Type B pancreatic cell (in vitro differentiated cells): Measurements from ENCODE around the gene NCOR1. TPM values are rescaled to one million over a fixed set of nuclear protein-coding genes. Genes with fewer than 3 reads are reported as not detected.
A peak's percentile ranks its signal among the peaks of the same experiment; 100 is the strongest.
"Not testable (repeated sequence)": the region's sequence is repeated elsewhere in the genome, so short reads cannot be mapped to it uniquely, and the experiment has no call there.

Source experiments
- DNase-seq: peaks from one replicate; pipeline ENCODE4 v3.0.0; 2021; ENCODE audit warnings: mixed read lengths; ENCODE audit not compliant: unreplicated experiment; ENCODE audit errors: extremely low spot score
- H3K27ac Mint-ChIP-seq: 2 replicates; pipeline ENCODE4 v1.8.0; 2021; ENCODE audit warnings: mild to moderate bottlenecking, mixed read lengths
- H3K27me3 Mint-ChIP-seq: 2 replicates; pipeline ENCODE4 v1.8.0; 2021; ENCODE audit warnings: mixed read lengths
- H3K36me3 Mint-ChIP-seq: 2 replicates; pipeline ENCODE4 v1.8.0; 2021; ENCODE audit warnings: mixed read lengths
- H3K4me1 Mint-ChIP-seq: one replicate; pipeline ENCODE4 v1.8.0; 2021; ENCODE audit warnings: mixed read lengths; ENCODE audit not compliant: unreplicated experiment
- H3K4me3 Mint-ChIP-seq: 2 replicates; pipeline ENCODE4 v1.8.0; 2021; ENCODE audit warnings: mild to moderate bottlenecking, mixed read lengths
- H3K9me3 Mint-ChIP-seq: 2 replicates; pipeline ENCODE4 v1.8.0; 2021; ENCODE audit warnings: mixed read lengths
- CTCF ChIP-seq: fragments of 200-600 bp; sonication (generic); conservative IDR thresholded peaks from 2 replicates; pipeline ENCODE4 v1.5.0; 2021; ENCODE audit warnings: antibody characterized with exemption, mild to moderate bottlenecking
- total RNA-seq: library from RNA; stranded (reverse); gene quantifications from 2 replicates; pipeline ENCODE4 v1.2.1, GENCODE V29; 2021; ENCODE audit warnings: low replicate concordance

Gene NCOR1
- total RNA-seq, 1 donor from 2014 or later, result 133 TPM

- no peak for DNase-seq
- TF ChIP-seq CTCF, result no peak
- no peaks in the 10 kb centered on the region for H3K27me3 Mint-ChIP-seq
These were observed 17.1 kb upstream of the NCOR1 start for GRCh38 chr17:16232391-16232790.

DNA sequence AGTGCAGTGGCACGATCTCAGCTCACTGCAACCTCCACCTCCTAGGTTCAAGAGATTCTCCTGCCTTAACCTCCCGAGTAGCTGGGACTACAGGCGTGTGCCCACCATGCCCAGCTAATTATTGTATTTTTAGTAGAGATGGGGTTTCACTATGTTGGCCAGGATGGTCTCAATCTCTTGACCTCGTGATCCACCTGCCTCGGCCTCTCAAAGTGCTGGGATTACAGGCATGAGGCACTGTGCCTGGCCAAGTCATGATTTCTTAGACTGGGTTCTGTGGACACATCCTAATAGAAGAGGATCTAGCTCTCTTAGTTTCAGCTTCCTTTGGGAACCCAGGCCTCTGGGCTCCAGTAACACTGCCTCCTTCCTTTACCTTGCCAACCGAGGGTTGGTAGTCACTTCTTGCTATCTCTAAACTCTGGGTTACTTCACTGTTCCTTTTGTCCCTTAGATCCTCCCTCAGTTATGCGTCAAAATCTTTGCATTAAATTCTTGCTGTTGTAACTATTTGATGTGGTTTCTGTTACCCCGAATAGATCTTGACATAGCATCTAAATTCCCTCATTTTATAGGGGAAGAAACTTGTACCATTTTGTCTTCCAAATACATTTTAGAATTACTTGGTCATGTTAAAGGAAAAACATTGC is 14.7 kb upstream of the NCOR1 start:
- H3K4me1 Mint-ChIP-seq, DNase-seq, H3K36me3 Mint-ChIP-seq, H3K27ac Mint-ChIP-seq, H3K27me3 Mint-ChIP-seq, H3K4me3 Mint-ChIP-seq, H3K9me3 Mint-ChIP-seq: not testable (repeated sequence)

More at GRCh38 chr17:16232391-16232790, 17.1 kb upstream of the NCOR1 start:
- Mint-ChIP-seq H3K27ac (no peak overlapping the region), H3K4me3 (no peak overlapping the region), H3K4me1 (no peaks in the 10 kb centered on the region), H3K36me3 (peaks cover 5% of the 10 kb centered on the region), H3K9me3 (no peaks in the 10 kb centered on the region)

GRCh38 chr17:16222406-16222805 is 7.1 kb upstream of the NCOR1 start:
- Mint-ChIP-seq H3K36me3 (no peaks in the 10 kb centered on the region), H3K4me3 (no peak overlapping the region), H3K4me1 (no peaks in the 10 kb centered on the region), H3K9me3 (no peaks in the 10 kb centered on the region), H3K27me3 (no peaks in the 10 kb centered on the region), H3K27ac (no peak overlapping the region)
- no peak for DNase-seq
- no peak for TF ChIP-seq CTCF

DNA sequence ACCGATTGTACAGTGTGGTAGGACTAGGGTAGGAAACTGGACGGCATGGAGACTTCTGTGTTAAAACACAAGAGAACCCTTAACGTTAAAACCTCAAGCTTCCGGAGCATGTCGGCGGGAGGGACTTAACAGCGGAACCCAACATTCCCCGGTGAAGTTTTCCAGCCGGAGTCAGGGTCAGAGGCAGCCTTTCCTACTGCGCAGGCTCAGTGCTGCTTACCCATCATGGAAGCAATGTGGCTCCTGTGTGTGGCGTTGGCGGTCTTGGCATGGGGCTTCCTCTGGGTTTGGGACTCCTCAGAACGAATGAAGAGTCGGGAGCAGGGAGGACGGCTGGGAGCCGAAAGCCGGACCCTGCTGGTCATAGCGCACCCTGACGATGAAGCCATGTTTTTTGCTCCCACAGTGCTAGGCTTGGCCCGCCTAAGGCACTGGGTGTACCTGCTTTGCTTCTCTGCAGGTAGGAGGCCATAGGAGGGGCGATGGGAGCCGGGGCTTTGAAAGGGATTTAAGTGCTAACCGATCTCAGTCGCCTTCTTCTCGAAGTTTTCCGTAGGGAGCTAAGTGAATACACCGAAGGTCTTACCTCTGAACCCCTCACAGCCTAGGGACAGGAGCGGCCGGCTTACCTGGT is 1.8 kb upstream of the NCOR1 start, which contains the start of gene PIGL:
Gene PIGL (plus strand): TSS at position 209 of the 634 bp plus-strand sequence. CDS start 17 bp downstream, at position 226.
- Mint-ChIP-seq H3K9me3 (no peaks in the 10 kb centered on the region), H3K27me3 (peaks cover 2% of the 10 kb centered on the region), H3K36me3 (peaks cover 4% of the 10 kb centered on the region), H3K27ac (peak within 1 kb of the TSS; percentile 99), H3K4me3 (peak within 1 kb of the TSS; percentile 98), H3K4me1 (peaks cover 21% of the 10 kb centered on the region)
- peak; percentile 87 for DNase-seq
- peak; percentile 18 for TF ChIP-seq CTCF

- Mint-ChIP-seq H3K27ac (peak overlapping the region; percentile 99), H3K4me3 (peak overlapping the region; percentile 98), H3K4me1 (peaks cover 25% of the 10 kb centered on the region)
- not testable (repeated sequence) for H3K27me3 Mint-ChIP-seq, H3K36me3 Mint-ChIP-seq, H3K9me3 Mint-ChIP-seq, DNase-seq
These were observed 1.1 kb upstream of the NCOR1 start for GRCh38 chr17:16216341-16217001.

DNA sequence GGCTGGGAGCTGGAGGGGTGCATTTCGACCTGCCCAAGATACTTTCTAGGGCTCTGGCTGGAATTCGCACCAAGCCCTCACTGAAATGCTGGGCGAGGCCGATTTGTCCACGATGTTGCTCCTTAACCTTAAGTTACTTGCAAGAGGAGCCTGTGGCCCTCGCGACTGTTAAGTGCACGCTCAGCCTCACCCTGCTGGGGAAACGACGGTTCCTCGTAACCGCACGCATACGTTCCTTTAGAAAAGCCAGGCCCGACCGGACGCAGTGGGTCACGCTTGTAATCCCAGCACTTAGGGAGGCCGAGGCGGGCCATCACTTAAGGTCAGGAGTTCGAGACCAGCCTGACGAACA is 607 bp upstream of the NCOR1 start:
- peaks cover 26% of the 10 kb centered on the region for H3K4me1 Mint-ChIP-seq
- H3K9me3 Mint-ChIP-seq, result no peaks in the 10 kb centered on the region
- H3K27me3 Mint-ChIP-seq, result peaks cover 2% of the 10 kb centered on the region
- H3K36me3 Mint-ChIP-seq, result peaks cover 4% of the 10 kb centered on the region
- peak overlapping the region; percentile 93 for H3K27ac Mint-ChIP-seq
- peak; percentile 70 for DNase-seq
- peak overlapping the region; percentile 87 for H3K4me3 Mint-ChIP-seq
- TF ChIP-seq CTCF, result no peak
